GM12801 (cell line): ENCODE data around the gene PNLIPRP1.

Experiments
- CTCF ChIP-seq: IDR thresholded peaks from one replicate; pipeline ENCODE4 v1.5.1; 2011; ENCODE audit warnings: control low read depth; ENCODE audit not compliant: insufficient read length; ENCODE audit errors: extremely low read depth

The PNLIPRP1 gene

GRCh38 chr10:116632596-116633215 lies 41.9 kb downstream of the PNLIPRP1 start:
- TF ChIP-seq CTCF: no peak

DNA sequence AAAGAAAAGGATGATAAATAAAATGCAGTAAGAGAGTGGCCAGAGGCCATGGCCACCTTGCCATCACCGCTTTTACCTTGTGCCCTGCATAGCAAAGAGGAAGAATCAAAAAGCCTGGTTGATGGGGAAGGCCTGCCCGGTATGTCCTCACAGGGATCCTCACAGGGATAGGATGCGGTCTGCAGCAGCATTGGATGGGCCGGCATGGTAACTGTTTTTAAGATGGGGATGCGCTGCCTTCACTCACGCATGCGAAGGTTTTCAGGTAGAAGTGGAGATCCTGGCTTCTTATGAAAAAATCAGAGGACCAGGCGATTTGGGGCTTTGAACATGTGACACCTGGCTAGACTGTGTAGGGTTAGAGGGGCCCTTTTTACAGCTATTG lies 42.4 kb downstream of the PNLIPRP1 start:
- no peak for TF ChIP-seq CTCF

DNA sequence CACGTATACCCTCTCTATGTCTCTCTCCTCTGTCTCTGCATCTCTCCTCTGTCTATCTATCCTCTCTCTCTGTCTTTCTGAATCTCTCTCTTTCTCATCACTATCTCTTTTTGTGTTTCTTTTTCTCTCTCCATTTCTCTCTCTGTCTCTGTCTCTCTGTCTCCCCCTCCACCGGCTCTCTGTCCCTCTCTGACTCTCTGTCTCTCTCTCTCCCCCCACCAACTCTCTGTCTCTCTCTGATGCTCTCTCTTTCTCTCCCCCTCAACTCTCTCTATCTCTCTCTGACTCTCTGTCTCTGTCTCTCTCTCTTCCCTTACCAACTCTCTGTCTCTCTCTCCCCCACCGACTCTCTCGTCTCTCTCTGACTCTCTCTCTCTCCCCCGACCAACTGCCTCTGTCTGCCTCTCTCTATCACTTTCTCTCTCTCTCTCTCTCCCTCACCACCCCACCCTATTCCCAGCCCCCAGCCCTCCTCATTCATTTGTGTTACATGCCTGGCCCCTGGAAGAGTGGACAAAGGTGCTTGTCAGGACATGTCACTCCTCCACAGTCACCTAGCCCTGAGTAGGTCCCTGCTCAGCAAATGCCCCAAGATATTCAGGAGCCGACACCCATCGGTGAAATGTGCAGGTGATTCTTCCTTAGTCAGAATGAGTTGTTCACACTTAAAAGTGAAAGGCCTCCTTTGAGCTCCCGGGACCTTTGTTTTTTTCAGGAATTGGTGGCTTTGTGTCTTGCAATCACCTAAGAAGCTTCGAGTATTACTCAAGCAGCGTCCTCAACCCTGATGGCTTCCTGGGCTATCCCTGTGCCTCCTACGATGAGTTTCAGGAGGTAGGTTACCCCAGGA lies 43.6 kb downstream of the PNLIPRP1 start:
- no peak for TF ChIP-seq CTCF

DNA sequence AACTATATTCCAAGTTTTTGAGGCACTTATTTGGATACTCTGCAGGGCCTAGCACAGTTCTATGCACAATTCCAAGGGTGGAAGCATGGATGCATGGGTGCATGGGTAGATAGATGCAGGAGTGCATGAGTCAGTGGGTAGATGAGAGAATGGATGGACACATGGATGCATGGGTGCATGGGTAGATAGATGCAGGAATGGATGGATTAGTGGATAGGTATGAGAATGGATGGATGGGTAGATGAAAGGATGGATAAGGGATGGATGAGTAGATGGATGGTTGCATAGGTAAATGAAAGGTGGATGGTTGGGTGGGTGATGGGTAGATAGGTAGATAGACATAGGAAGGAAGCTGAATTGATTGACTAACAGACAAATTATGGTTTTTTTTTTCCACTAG lies 45.6 kb downstream of the PNLIPRP1 start:
- no peak for TF ChIP-seq CTCF

GRCh38 chr10:116636976-116637375 lies 46.2 kb downstream of the PNLIPRP1 start:
- no peak for TF ChIP-seq CTCF

GRCh38 chr10:116637830-116638229 lies 47.1 kb downstream of the PNLIPRP1 start:
- TF ChIP-seq CTCF: no peak

GRCh38 chr10:116646502-116646901 lies 55.7 kb downstream of the PNLIPRP1 start:
- TF ChIP-seq CTCF: no peak
